Upper lobe of right lung (tissue), 1 donor: ENCODE data around the gene TPST2. TPM values are rescaled to one million over a fixed set of nuclear protein-coding genes. Genes with fewer than 3 reads are reported as not detected.
A peak's percentile ranks its signal among the peaks of the same experiment; 100 is the strongest.

Experiments used
- ATAC-seq: fragments of 200-7000 bp; cut with Tn5 transposase; one replicate; pipeline ENCODE4 v1.9.1; 2020; ENCODE audit warnings: mild to moderate bottlenecking, moderate library complexity
- DNase-seq: peaks from one replicate; pipeline ENCODE4 v3.0.0-alpha.2; 2020
- H3K27ac ChIP-seq: fragments of 200-600 bp; one replicate; pipeline ENCODE4 v1.8.0; 2022
- H3K27me3 ChIP-seq: fragments of 200-600 bp; one replicate; pipeline ENCODE4 v1.8.0; 2022; ENCODE audit warnings: mild to moderate bottlenecking
- H3K36me3 ChIP-seq: fragments of 200-600 bp; one replicate; pipeline ENCODE4 v1.8.0; 2022
- H3K4me1 ChIP-seq: fragments of 200-600 bp; one replicate; pipeline ENCODE4 v1.8.0; 2022
- H3K4me3 ChIP-seq: fragments of 200-600 bp; one replicate; pipeline ENCODE4 v1.8.0; 2022; ENCODE audit warnings: mild to moderate bottlenecking
- H3K9me3 ChIP-seq: fragments of 200-600 bp; one replicate; pipeline ENCODE4 v1.8.0; 2022
- intact Hi-C: fragments of 100-400 bp; cut with DNase I; formaldehyde crosslinking; loops from one replicate; pipeline ENCODE4 v1.11.0; 2022
- total RNA-seq: library from RNA; stranded (reverse); fragmentation: NEBNext Ultra II Directional; extraction: Animal tissue kit (Norgen Biotek cat#: 25700); gene quantifications from one replicate; pipeline ENCODE4 v1.2.1, GENCODE V29; 2021
- TF ChIP-seq, protein P1 (sequence below): fragments of 200-600 bp; IDR thresholded peaks from one replicate; pipeline ENCODE4 v1.8.0; 2022; ENCODE audit warnings: antibody characterized with exemption
- donor health status: DM: no; HTN: yes; CAD: no; lungs with severe emphysema.

Gene TPST2
- total RNA-seq, 1 donor from 2014 or later = 83.1 TPM

DNA sequence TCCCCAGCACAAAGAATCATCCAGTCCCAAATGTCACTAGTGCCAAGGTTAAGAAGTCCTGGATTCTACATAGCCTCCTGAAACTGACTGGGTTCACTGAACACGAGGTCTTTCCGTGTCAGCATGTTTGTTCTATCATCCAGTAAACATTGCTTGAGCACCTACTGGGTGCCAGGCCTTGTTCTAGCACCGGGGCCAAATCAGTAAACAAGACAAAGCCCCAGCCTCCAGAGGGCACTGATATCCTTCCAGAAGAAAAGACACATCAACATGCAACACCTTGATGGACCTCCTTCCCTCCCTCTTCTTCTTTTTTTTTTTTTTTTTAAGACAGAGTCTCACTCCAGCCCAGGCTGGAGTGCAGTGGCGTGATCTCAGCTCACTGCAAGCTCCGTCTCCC, 26.9 kb downstream of the TPST2 start:
- Histone ChIP-seq H3K9me3 (no peaks in the 10 kb centered on the region), H3K36me3 (peaks cover 8% of the 10 kb centered on the region), H3K4me1 (peaks cover 17% of the 10 kb centered on the region), H3K4me3 (no peak overlapping the region), H3K27ac (no peak overlapping the region), H3K27me3 (no peaks in the 10 kb centered on the region)
- ATAC-seq (no peak), DNase-seq (no peak)
- intact Hi-C loops = no loop called here
- TF ChIP-seq, protein P1, sequence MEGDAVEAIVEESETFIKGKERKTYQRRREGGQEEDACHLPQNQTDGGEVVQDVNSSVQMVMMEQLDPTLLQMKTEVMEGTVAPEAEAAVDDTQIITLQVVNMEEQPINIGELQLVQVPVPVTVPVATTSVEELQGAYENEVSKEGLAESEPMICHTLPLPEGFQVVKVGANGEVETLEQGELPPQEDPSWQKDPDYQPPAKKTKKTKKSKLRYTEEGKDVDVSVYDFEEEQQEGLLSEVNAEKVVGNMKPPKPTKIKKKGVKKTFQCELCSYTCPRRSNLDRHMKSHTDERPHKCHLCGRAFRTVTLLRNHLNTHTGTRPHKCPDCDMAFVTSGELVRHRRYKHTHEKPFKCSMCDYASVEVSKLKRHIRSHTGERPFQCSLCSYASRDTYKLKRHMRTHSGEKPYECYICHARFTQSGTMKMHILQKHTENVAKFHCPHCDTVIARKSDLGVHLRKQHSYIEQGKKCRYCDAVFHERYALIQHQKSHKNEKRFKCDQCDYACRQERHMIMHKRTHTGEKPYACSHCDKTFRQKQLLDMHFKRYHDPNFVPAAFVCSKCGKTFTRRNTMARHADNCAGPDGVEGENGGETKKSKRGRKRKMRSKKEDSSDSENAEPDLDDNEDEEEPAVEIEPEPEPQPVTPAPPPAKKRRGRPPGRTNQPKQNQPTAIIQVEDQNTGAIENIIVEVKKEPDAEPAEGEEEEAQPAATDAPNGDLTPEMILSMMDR = no peak

DNA sequence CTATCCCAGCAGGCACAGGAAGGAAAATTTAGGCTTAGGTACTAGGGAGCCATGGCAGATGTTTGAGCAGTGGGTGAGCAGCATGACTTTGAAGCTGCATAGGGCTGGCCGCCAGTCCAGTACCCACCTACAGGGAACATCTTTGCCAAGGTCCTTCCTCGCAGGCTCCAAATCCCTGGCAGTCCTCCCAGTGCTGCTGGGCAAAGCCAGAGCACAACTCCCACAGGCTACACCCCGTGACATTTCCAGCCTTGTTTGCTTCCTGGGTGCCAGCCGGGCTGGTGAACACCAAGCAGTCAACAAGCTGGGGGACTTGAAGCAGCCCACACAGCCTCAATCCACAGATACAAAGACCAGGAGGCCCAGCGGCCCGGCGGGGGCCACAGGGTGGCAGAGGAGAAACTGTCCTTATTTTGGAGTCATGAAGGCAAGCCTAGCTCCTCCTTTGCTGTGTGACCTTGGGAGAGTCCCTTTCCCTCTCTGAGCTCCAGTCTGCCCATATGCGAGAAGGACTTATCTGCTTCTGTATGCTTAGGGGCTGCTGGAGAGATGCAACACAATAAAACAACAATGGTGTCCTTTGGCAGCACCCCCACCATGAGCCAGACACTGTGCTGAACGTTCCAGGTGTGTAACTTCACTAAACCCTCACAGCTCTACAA, 28.0 kb downstream of the TPST2 start:
- DNase-seq = no peak
- intact Hi-C loops = no loop called here
- no peak overlapping the region for H3K27ac ChIP-seq
- H3K4me1 ChIP-seq = peaks cover 17% of the 10 kb centered on the region
- no peaks in the 10 kb centered on the region for H3K9me3 ChIP-seq
- TF ChIP-seq, protein P1 = no peak
- no peak overlapping the region for H3K4me3 ChIP-seq
- peak; percentile 58 for ATAC-seq
- H3K36me3 ChIP-seq = peaks cover 8% of the 10 kb centered on the region
- no peaks in the 10 kb centered on the region for H3K27me3 ChIP-seq

DNA sequence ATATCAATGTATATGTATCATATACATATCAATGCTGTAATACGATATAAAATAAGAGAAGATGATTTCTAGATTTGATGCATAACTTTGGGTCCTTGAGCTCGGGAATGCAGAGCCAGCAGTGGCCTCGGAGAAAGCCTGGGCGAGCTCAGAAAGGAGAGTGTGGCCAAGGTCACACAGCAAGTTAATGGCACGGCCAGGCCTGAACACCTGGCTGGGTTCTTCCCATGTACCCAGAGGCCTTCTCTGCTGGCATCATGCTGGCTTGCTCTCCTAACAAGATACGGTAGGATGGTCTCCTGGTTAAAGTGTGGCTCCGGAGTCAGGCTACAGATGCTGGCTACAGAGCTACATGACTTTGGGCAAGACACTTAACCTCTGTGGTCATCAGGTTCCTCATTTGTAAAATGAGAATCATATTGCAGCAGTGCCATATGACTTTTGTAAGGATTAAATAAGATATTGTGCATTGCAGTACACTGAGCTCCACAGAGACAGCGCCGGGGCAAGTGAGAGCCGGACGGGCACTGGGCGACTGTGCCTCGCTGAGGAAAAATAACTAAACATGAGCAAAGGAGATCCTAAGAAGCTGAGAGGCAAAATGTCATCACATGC, 29.9 kb downstream of the TPST2 start:
- Histone ChIP-seq H3K4me1 (peaks cover 14% of the 10 kb centered on the region), H3K9me3 (no peaks in the 10 kb centered on the region), H3K4me3 (no peak overlapping the region), H3K27me3 (no peaks in the 10 kb centered on the region), H3K27ac (no peak overlapping the region), H3K36me3 (peaks cover 5% of the 10 kb centered on the region)
- ATAC-seq (peak; percentile 52), DNase-seq (no peak)
- intact Hi-C loops = no loop called here
- TF ChIP-seq, protein P1 = no peak

DNA sequence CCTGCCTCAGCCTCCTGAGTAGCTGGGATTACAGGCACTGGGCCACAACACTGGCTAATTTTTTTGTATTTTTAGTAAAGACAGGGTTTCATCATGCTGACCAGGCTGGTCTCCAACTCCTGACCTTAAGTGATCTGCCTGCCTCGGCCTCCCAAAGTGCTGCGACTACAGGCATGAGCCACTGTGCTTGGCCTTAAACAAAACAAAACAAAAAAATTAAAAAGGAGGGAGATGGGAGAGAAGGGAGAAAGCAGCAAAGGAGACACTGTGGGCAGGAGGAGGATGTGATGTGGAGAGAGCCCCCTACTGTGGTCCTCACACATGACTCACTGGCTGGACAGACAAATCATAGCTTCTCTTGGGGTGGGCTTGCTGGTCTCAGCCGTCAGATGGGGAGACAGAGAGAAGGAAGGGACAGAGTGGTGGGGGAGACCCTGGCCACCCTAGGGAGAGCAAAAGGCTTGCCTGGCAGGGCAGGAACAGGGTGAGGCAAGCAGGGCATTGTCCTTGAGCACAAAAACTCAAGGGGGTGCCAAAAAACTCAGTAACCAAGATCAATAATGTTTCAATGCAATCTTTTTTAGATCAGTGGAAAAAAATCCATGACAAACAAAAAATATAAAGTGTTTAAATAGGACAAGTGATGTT, 31.6 kb downstream of the TPST2 start:
- Histone ChIP-seq H3K27ac (no peak overlapping the region), H3K9me3 (no peaks in the 10 kb centered on the region), H3K4me3 (no peak overlapping the region), H3K27me3 (no peaks in the 10 kb centered on the region), H3K36me3 (no peaks in the 10 kb centered on the region), H3K4me1 (peaks cover 6% of the 10 kb centered on the region)
- TF ChIP-seq, protein P1 = no peak
- ATAC-seq (no peak), DNase-seq (no peak)
- intact Hi-C loops = no loop called here

DNA sequence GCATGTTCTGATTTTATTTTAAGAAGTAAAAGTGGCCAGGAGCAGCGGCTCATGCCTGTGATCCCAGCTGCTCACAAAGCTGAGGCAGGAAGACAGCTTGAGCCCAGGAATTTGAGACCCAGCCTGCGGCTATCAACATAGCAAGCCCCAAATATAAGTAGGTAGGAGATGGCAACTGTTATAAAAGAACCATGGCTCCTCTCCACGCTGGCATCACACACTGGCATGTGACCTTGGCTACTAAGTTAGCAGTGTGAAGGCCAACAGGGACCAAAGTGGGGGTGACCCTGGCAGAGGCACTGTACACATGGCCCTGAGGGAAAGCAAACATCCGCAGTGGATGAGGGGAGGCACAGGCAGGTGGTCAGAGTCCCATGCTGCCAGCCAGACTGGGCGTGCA, 33.0 kb downstream of the TPST2 start:
- Histone ChIP-seq H3K4me3 (no peak overlapping the region), H3K27me3 (no peaks in the 10 kb centered on the region), H3K36me3 (no peaks in the 10 kb centered on the region), H3K9me3 (no peaks in the 10 kb centered on the region), H3K4me1 (peaks cover 6% of the 10 kb centered on the region), H3K27ac (no peak overlapping the region)
- intact Hi-C loops = no loop called here
- TF ChIP-seq, protein P1 = no peak
- ATAC-seq (peak; percentile 28), DNase-seq (no peak)
